OCI-LY1 (cell line): ENCODE results near the gene REM2.

Experiments
- H2AFZ ChIP-seq: fragments of 200-600 bp; sonication (generic), shearing (Covaris generic); 2 replicates; pipeline ENCODE4 v1.6.0; 2014; ENCODE audit warnings: antibody characterized with exemption, mild to moderate bottlenecking, low read length
- H3F3A ChIP-seq: fragments of 200-600 bp; sonication (generic), shearing (Covaris generic); 2 replicates; pipeline ENCODE4 v1.6.0; 2014; ENCODE audit warnings: mild to moderate bottlenecking, antibody characterized with exemption, low read length, moderate library complexity; ENCODE audit not compliant: insufficient read depth
- H3K27ac ChIP-seq: fragments of 200-600 bp; sonication (generic); 2 replicates; pipeline ENCODE4 v1.5.1; 2014; ENCODE audit warnings: low read length, mixed run types, mild to moderate bottlenecking, low read depth; ENCODE audit not compliant: poor library complexity, severe bottlenecking
- H3K27me3 ChIP-seq: fragments of 200-600 bp; sonication (generic); 2 replicates; pipeline ENCODE4 v1.6.0; 2014; ENCODE audit warnings: antibody characterized with exemption, mild to moderate bottlenecking, low read length, moderate library complexity; ENCODE audit not compliant: insufficient read depth
- H3K36me3 ChIP-seq: fragments of 200-600 bp; sonication (generic); 2 replicates; pipeline ENCODE4 v1.6.1; 2014; ENCODE audit warnings: mild to moderate bottlenecking, antibody characterized with exemption, low read length, moderate library complexity, mixed read lengths; ENCODE audit not compliant: insufficient read depth
- H3K4me1 ChIP-seq: fragments of 200-600 bp; sonication (generic); 2 replicates; pipeline ENCODE4 v1.5.1; 2014; ENCODE audit warnings: mild to moderate bottlenecking, low read length, moderate library complexity; ENCODE audit not compliant: insufficient read depth, severe bottlenecking
- H3K4me2 ChIP-seq: fragments of 200-600 bp; sonication (generic), shearing (Covaris generic); 2 replicates; pipeline ENCODE4 v1.6.1; 2014; ENCODE audit warnings: low read length
- H3K4me3 ChIP-seq: fragments of 200-600 bp; sonication (generic); 2 replicates; pipeline ENCODE4 v1.5.1; 2014; ENCODE audit warnings: low read length, low read depth, mild to moderate bottlenecking, mixed read lengths; ENCODE audit not compliant: poor library complexity, severe bottlenecking
- H3K79me2 ChIP-seq: fragments of 200-600 bp; shearing (Covaris generic); 2 replicates; pipeline ENCODE4 v1.6.1; 2016; ENCODE audit warnings: mixed run types, low read length, mixed read lengths; ENCODE audit not compliant: insufficient read depth
- H3K9ac ChIP-seq: fragments of 200-600 bp; sonication (generic), shearing (Covaris generic); 2 replicates; pipeline ENCODE4 v1.6.1; 2014; ENCODE audit warnings: mild to moderate bottlenecking, low read length, mixed read lengths
- H3K9me2 ChIP-seq: fragments of 200-600 bp; sonication (generic), shearing (Covaris generic); 2 replicates; pipeline ENCODE4 v1.6.1; 2014; ENCODE audit warnings: low read depth, mild to moderate bottlenecking, low read length, mixed read lengths
- H3K9me3 ChIP-seq: fragments of 200-600 bp; shearing (Covaris generic); 2 replicates; pipeline ENCODE4 v1.6.1; 2014; ENCODE audit warnings: low read length, mixed read lengths
- H4K20me1 ChIP-seq: fragments of 200-600 bp; sonication (generic), shearing (Covaris generic); 2 replicates; pipeline ENCODE4 v1.6.0; 2016; ENCODE audit warnings: mild to moderate bottlenecking, low read length; ENCODE audit not compliant: insufficient read depth
- EZH2 ChIP-seq: fragments of 200-600 bp; sonication (generic), shearing (Covaris generic); IDR thresholded peaks from 2 replicates; pipeline ENCODE4 v1.8.0; 2017; ENCODE audit warnings: borderline replicate concordance, mixed run types, mild to moderate bottlenecking, antibody characterized with exemption, low read length, moderate library complexity, mixed read lengths
- TF ChIP-seq, protein P1 (sequence below): fragments of 200-600 bp; sonication (generic), shearing (Covaris generic); IDR thresholded peaks from 2 replicates; pipeline ENCODE4 v1.5.1; 2017; ENCODE audit warnings: mild to moderate bottlenecking, antibody characterized with exemption, low read length, moderate library complexity, mixed read lengths

Gene REM2

DNA sequence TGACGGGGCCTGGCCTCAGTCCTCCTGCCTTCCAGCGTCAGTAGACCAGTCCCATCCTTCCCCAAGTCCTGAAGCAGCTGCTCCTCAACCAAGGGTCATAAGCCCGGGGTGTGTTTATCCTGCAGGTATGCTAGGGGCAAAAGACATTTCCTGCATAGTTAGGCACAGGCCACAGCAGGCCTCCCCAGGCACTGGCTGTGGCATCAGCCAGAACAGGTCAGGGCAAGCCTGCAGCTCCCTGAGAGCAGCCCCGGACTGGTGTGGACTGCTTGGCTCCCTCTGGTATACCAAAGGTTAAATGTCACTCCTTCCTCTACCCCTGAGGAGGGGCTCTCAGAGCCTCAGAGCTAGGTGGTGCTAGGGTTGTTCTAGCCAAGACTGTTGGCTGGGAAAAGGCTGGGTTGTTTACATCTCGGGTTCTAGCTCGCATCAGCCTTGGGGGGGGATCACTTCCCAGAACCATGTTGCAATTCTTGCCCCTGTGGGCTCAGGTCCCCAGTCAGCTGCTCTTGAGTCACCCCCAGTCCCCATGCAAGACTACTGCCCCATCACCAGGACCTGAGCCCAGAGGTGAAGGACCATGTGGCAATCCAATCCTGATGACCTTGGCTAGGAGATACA, 43.8 kb upstream of the REM2 start:
- Histone ChIP-seq H3K27ac (no peak overlapping the region), H3K79me2 (no peaks in the 10 kb centered on the region), H3K36me3 (peaks cover 14% of the 10 kb centered on the region), H2AFZ (no peak overlapping the region), H3K4me2 (no peak overlapping the region), H3F3A (no peaks in the 10 kb centered on the region), H3K9me3 (no peaks in the 10 kb centered on the region), H3K9me2 (no peaks in the 10 kb centered on the region), H4K20me1 (no peaks in the 10 kb centered on the region), H3K9ac (no peak overlapping the region), H3K4me3 (no peak overlapping the region), H3K27me3 (no peaks in the 10 kb centered on the region), H3K4me1 (no peaks in the 10 kb centered on the region)
- TF ChIP-seq EZH2, result no peak
- TF ChIP-seq, protein P1, sequence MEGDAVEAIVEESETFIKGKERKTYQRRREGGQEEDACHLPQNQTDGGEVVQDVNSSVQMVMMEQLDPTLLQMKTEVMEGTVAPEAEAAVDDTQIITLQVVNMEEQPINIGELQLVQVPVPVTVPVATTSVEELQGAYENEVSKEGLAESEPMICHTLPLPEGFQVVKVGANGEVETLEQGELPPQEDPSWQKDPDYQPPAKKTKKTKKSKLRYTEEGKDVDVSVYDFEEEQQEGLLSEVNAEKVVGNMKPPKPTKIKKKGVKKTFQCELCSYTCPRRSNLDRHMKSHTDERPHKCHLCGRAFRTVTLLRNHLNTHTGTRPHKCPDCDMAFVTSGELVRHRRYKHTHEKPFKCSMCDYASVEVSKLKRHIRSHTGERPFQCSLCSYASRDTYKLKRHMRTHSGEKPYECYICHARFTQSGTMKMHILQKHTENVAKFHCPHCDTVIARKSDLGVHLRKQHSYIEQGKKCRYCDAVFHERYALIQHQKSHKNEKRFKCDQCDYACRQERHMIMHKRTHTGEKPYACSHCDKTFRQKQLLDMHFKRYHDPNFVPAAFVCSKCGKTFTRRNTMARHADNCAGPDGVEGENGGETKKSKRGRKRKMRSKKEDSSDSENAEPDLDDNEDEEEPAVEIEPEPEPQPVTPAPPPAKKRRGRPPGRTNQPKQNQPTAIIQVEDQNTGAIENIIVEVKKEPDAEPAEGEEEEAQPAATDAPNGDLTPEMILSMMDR, result no peak

DNA sequence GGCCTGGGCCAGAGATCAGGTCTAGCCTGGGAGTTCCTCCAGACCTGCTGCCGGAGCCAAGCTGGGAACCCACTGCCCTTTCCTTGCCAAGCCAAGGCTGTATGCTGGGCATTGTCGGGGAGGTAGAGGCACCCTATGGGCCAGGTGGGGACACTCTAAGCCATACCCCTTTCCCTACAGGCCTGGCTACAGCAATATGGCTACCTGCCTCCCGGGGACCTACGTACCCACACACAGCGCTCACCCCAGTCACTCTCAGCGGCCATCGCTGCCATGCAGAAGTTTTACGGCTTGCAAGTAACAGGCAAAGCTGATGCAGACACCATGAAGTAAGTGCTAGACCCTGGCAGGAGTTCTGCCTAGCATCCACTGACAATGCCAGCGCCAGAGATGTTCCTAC, 41.7 kb upstream of the REM2 start:
- no peak overlapping the region for H3K27ac ChIP-seq
- H3K36me3 ChIP-seq, result no peaks in the 10 kb centered on the region

DNA sequence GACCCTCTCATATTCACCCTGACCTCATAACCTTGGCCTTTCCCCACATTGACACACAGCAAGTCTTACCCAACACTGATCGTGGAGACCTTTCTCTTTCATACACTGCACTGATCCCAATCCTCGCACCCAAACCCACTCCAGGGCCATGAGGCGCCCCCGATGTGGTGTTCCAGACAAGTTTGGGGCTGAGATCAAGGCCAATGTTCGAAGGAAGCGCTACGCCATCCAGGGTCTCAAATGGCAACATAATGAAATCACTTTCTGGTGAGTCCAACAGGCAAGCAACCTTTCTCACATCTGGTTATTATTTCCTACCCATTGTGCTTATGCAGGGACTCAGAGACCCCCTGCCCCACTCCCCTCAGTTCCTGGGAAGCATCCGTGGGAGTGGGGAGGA, 41.3 kb upstream of the REM2 start:
- no peaks in the 10 kb centered on the region for H4K20me1 ChIP-seq
- H3K9me3 ChIP-seq, result no peaks in the 10 kb centered on the region
- H3K79me2 ChIP-seq, result no peaks in the 10 kb centered on the region
- no peaks in the 10 kb centered on the region; the same call in 1 of the 2 replicates for H3K27me3 ChIP-seq
- no peaks in the 10 kb centered on the region for H3K4me1 ChIP-seq
- H3K4me2 ChIP-seq, result no peak overlapping the region
- no peaks in the 10 kb centered on the region for H3F3A ChIP-seq
- H3K27ac ChIP-seq, result no peak overlapping the region
- TF ChIP-seq, protein P1, result no peak
- TF ChIP-seq EZH2, result no peak
- H3K4me3 ChIP-seq, result no peak overlapping the region
- H2AFZ ChIP-seq, result no peak overlapping the region
- H3K36me3 ChIP-seq, result no peaks in the 10 kb centered on the region
- no peak overlapping the region for H3K9ac ChIP-seq
- no peaks in the 10 kb centered on the region for H3K9me2 ChIP-seq

More for the DNA sequence above, 41.7 kb upstream of the REM2 start:
- TF ChIP-seq, protein P1, result no peak
- TF ChIP-seq EZH2, result no peak
- H3K27me3 ChIP-seq, result no peaks in the 10 kb centered on the region; the same call in 1 of the 2 replicates
- H3K4me2 ChIP-seq, result no peak overlapping the region
- H3K9me2 ChIP-seq, result no peaks in the 10 kb centered on the region
- no peak overlapping the region for H3K9ac ChIP-seq
- no peaks in the 10 kb centered on the region for H3F3A ChIP-seq
- H3K79me2 ChIP-seq, result no peaks in the 10 kb centered on the region
- no peaks in the 10 kb centered on the region for H3K4me1 ChIP-seq
- H3K4me3 ChIP-seq, result no peak overlapping the region
- no peaks in the 10 kb centered on the region for H3K9me3 ChIP-seq
- no peak overlapping the region for H2AFZ ChIP-seq
- H4K20me1 ChIP-seq, result no peaks in the 10 kb centered on the region
